ENCODE data around the gene NDUFA6.
"Not testable (repeated sequence)": the region's sequence is repeated elsewhere in the genome, so short reads cannot be mapped to it uniquely, and the experiment has no call there.

Gene NDUFA6

GRCh38 chr22:42090596-42091454, at the start of gene NDUFA6:
NDUFA6 (minus strand) TSS chr22:42090772; CDS start chr22:42090744, 28 bp downstream.
- DNase-seq, result peak; percentile 93

DNA sequence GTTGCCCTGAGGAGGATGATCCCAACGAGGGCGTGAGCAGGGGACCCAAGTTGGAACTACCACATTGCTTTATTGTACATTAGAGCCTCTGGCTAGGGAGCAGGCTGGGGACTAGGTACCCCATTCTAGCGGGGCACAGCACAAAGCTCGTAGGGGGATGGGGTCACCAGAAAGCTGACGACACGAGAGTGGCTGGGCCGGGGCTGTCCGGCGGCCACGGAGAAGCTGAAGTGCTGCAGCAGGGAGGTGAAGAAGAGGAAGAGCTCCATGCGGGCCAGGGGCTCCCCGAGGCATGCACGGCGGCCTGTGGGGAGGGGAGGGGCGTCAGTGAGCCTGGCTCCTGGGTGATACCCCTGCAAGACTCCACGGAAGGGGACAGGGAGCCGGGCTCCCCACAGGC, 49.6 kb upstream of the NDUFA6 start:
- DNase-seq, result not testable (repeated sequence)

DNA sequence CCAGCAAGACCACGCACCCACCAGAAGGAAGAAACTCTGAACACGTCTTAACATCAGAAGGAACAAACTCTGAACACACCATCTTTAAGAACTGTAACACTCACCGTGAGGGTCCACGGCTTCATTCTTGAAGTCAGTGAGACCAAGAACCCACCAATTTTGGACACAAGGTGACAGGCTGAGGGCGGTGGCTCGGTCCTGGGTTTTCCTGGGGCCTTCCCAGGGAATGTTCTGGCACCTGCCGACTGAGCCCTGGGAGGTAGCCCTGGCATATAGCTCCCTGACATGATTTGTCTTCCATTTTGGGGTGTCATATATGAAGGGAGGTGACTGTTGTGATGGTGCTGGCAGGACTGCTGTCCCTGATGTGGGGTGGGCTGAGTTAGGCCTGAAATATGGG, 48.9 kb upstream of the NDUFA6 start:
- not testable (repeated sequence) for DNase-seq

GRCh38 chr22:42138972-42139371, 48.4 kb upstream of the NDUFA6 start:
- DNase-seq, result no peak

GRCh38 chr22:42138122-42138770, 47.7 kb upstream of the NDUFA6 start:
- DNase-seq, result no peak

- not testable (repeated sequence) for DNase-seq
These were observed 45.1 kb upstream of the NDUFA6 start for GRCh38 chr22:42135688-42136087.

DNA sequence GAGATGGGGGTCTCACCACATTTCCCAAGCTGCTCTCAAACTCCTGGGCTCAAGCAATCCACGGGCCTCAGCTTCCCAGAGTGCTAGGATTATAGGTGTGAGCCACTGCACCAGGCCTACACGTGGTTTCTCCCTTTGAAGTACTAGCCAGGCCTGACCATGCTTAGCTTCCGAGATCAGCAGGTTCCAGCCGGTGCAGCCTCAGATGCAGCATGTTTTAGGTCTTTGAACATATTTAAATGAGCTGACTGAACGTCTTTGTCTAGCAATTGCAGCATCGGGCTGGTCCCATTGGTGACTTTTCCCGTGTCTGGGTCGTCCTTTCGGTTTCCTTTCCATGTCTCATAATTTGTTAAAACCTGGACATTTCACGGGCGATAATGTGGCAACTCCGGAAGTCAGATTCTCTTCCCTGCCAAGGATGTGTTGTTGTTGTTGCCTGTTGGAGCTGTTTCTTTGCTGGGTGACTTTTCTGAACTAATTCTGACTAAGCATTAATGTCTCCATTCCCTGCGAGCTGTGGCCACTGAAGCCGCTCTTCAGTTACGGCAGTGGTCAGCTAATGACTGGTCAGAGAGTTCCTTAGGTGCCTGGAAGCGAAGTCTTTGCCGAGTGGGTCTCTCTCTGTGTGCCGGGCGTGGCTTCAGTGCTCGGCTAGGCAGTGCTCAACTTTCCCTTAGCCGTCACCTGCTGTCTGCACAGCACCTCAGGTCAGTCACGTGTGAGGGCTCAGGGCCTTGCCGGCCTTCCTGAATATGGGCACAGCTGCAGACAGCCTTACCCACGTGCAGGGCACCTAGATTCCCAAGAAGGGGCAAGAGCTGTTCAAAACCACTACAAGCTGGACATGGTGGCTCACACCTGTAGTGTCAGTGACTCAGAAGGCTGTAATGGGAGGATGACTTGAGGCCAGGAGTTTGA, 43.8 kb upstream of the NDUFA6 start:
- DNase-seq, result no peak

GRCh38 chr22:42132457-42132856, 41.9 kb upstream of the NDUFA6 start:
- DNase-seq, result no peak

GRCh38 chr22:42131562-42131961, 41.0 kb upstream of the NDUFA6 start:
- DNase-seq, result no peak

DNA sequence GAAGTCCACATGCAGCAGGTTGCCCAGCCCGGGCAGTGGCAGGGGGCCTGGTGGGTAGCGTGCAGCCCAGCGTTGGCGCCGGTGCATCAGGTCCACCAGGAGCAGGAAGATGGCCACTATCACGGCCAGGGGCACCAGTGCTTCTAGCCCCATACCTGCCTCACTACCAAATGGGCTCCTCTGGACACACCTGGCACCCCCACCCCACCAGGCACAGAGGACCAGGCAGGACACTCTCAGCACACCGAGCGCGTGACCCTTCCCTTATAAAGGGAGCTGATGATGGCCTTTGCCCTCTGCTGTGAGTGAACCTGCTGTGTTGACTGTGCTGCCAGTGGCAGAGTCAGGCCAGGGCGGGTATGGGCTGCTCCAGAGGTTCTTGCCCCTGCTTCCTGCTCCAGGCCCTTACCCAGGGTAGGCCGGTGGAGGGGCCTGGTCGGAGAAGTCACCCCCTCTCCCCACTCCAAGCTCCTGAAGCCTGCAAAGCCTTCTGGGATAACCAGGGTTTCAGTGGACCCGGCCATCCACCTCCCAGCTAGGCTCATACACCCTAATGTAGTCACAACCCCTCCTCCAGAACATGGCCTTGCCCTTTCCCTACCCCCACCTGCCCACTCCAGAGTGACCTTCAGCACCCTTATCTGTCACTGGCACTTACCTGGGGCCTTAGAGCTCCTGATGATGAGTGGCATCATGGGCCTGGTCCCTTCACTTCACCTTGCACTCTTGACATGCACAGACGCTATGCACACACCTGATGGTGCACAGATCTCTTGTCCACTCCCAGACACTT, 40.3 kb upstream of the NDUFA6 start, which contains the start of gene CYP2D6:
TSS of gene CYP2D6 (minus strand) at position 172 of the 793 bp plus-strand sequence. CDS start at position 153, 19 bp downstream.
- not testable (repeated sequence) for DNase-seq

GRCh38 chr22:42130182-42130581, 39.6 kb upstream of the NDUFA6 start:
- DNase-seq, result not testable (repeated sequence)

- not testable (repeated sequence) for DNase-seq
These were observed 38.5 kb upstream of the NDUFA6 start for GRCh38 chr22:42128776-42129694.

DNA sequence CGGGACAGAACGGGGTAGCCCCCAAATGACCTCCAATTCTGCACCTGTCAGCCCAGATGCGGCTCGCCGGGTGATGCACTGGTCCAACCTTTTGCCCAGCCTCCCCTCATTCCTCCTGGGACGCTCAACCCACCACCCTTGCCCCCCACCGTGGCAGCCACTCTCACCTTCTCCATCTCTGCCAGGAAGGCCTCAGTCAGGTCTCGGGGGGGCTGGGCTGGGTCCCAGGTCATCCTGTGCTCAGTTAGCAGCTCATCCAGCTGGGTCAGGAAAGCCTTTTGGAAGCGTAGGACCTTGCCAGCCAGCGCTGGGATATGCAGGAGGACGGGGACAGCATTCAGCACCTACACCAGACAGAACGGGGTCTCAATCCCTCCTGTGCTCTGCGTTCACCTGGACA, 37.4 kb upstream of the NDUFA6 start:
- DNase-seq, result not testable (repeated sequence)

- DNase-seq, result no peak
These were observed 37.0 kb upstream of the NDUFA6 start for GRCh38 chr22:42127606-42128005.

GRCh38 chr22:42123529-42123928, 33.0 kb upstream of the NDUFA6 start:
- DNase-seq, result not testable (repeated sequence)

DNA sequence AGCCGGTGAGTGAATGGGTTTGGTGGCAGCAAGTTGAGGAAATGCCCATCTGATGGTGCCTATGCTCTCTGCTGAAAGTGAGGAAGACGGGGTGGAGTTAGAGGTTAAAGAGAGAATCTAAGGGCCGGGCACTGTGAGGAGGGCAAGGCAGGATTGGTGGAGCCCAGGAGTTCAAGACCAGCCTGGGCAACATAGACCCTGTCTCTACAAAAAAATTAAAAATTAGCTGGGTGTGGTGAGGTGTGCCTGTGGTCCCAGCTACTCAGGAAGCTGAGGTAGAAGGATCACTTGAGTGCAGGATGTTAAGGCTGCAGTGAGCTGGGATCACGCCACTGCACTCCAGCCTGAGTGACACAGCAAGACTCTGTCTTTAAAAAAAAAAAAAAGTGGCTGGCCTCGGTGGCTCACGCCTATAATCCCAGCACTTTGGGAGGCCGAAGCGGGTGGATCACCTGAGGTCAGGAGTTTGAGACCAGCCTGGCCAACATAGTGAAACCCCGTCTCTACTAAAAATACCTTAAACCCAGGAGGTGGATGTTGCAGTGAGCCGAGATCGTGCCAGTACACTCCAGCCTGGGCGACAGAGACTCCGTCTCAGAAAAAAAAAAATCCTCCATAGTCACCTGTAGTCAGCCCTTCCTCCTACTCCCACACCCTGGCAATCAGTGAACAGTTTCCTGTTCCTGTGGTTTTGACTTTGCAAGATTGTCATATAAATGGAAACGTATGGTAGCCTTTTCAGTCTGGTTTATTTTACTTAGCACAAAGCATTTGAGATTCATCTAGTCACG, 29.9 kb upstream of the NDUFA6 start:
- not testable (repeated sequence) for DNase-seq

GRCh38 chr22:42116848-42117424, 26.4 kb upstream of the NDUFA6 start:
- no peak for DNase-seq

DNA sequence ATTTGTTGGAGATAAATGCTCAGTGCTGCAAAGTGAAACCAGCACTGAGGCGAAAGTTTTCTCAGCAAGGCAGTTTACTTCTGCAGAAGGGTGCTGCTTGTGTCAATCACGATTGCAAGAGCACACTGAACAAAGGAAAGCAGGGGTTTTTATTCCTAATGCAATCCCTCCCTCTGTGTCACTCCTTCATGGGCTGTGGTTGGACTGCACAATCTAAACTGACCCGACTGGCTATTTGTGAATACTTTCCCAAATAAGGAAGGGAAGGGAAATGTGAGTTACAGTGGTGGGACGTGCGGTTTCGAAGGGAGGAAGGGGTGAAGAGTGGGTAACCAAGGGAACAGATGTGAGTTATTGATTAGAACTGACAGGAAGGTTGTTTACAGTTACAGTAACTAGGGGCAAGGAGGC, 24.9 kb upstream of the NDUFA6 start:
- DNase-seq, result not testable (repeated sequence)

DNA sequence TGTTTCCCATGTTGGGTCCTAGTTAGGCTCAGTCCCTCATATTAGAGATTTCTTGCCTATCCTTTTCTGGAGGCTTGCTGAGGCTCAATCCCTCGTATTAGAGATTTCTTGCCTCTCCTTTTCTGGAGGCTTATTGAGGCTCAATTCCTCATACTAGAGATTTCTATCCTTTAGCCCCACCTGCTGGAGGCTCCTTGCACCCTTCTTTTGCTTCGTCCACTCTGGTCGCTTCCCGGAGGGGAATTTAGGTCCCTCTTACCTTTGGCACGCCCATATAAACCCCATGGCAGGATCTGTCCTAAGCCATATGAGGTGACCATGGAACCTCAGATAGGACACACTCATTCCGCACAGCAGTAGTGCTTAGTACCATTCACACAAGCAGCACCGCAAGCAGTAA, 24.1 kb upstream of the NDUFA6 start:
- DNase-seq, result no peak

DNA sequence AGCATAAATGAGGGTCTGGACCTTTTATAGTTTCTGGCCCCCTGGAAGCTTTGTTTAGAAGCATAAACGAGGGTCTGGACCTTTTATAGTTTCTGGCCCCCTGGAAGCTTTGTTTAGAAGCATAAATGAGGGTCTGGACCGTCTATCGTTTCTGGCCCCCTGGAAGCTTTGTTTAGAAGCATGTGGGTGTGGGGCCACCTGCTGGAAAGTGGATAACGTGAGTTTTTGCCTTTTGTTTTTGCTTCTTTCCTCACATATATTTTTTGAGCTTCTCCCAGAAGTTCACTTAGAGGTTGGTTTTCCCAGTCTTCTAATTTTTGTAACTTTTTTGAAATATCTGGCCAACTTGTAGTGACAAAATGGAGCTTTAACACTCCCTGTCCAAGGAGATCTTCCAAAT, 22.2 kb upstream of the NDUFA6 start:
- DNase-seq, result not testable (repeated sequence)

Measured in NCI-H510A (cell line).